ENCODE data around the gene HAUS1. TPM values are rescaled to one million over a fixed set of nuclear protein-coding genes. Genes with fewer than 3 reads are reported as not detected.

Gene HAUS1
- total and polyA plus RNA-seq, 2 of the 8 experiments (the other 6 are each of a cell fraction or from before 2014, with no cell fraction given) = 104 TPM

DNA sequence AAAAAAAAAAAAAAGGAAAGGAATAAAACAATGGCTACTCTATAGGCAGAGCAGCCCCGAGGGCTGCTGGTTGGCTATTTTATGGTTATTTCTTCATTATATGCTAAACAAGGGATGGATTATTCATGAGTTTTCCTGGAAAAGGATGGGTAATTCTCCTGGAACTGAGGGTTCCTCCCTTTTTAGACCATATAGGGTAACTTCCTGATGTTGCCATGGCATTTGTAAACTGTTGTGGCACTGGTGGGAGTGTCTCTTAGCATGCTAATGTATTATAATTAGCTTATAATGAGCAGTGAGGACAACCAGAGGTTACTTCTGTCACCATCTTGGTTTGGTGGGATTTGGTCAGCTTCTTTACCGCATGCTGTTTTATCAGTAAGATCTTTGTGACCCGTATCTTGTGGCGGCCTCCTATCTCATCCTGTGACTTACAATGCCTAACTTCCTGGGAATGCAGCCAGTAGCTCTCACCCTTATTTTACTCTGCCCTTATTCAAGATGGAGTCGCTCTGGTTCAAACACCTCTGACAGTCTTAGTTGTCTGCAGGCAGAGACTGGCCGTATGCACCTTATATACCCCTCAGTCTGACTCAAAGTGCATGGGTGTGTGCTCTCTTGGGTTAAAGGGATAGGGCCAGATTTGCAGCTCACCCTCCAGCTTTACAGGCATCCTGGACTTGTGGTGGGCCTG, 57.7 kb downstream of the HAUS1 start:
- no peak overlapping the region for H3K4ac ChIP-seq (replicated peaks; ENCODE audit: insufficient read length, low read depth, low read length)

More for the DNA sequence above, 57.7 kb downstream of the HAUS1 start:
- 89% methylated on average over 6 of the region's 6 CpGs; no CpG with 5 or more reads in 1 of the 2 experiments for WGBS, 2 experiments (ENCODE audit: extremely low coverage in 1 of 2, insufficient coverage in 1 of 2, insufficient read length in 1 of 2, insufficient replicate concordance in 2 of 2, low coverage in 1 of 2, low lambda C conversion rate in 2 of 2, missing lambda C conversion rate in 1 of 2)
- Histone ChIP-seq H2BK20ac (ENCODE audit: low read length) (no peak overlapping the region), H4K91ac (replicated peaks; ENCODE audit: insufficient read length, low read length) (no peak overlapping the region), H3K56ac (replicated peaks; ENCODE audit: insufficient read length, low read depth, low read length) (no peak overlapping the region), H4K5ac (ENCODE audit: insufficient read length, low read depth, low read length) (no peak overlapping the region), H3K18ac (ENCODE audit: extremely low read depth, low read length) (no peak overlapping the region), H3K79me1 (ENCODE audit: low read depth, low read length) (no peaks in the 10 kb centered on the region), H3K27ac (ENCODE audit: low read depth, low read length) (no peak overlapping the region), H3K14ac (ENCODE audit: insufficient read length) (no peak overlapping the region), H3K23me2 (ENCODE audit: low read depth, low read length) (no peaks in the 10 kb centered on the region), H3K27me3 (replicated peaks in 1 of 4; ENCODE audit: control insufficient read depth in 3 of 4, extremely low read depth in 1 of 4, insufficient read depth in 3 of 4, low read length in 3 of 4) (no peaks in the 10 kb centered on the region), H3K79me2 (ENCODE audit: control insufficient read depth in 1 of 2, insufficient read depth in 2 of 2, low read length in 2 of 2) (no peaks in the 10 kb centered on the region), H3K23ac (ENCODE audit: insufficient read length) (no peak overlapping the region), H3K4me3 (ENCODE audit: extremely low read depth in 1 of 4, insufficient read depth in 2 of 4, low read depth in 3 of 4, low read length in 4 of 4) (no peak overlapping the region), H3K36me3 (ENCODE audit: control insufficient read depth in 2 of 4, insufficient read depth in 4 of 4, low read length in 3 of 4) (no peaks in the 10 kb centered on the region), H2AK5ac (ENCODE audit: low read depth, low read length) (no peak overlapping the region), H2BK12ac (ENCODE audit: low read depth, low read length) (no peak overlapping the region), H2BK5ac (ENCODE audit: low read depth, low read length) (no peak overlapping the region), H3K4me2 (ENCODE audit: insufficient read depth in 1 of 2, low read depth in 2 of 2, low read length in 2 of 2) (no peak overlapping the region), H2AFZ (ENCODE audit: low read length) (no peak overlapping the region), H4K20me1 (replicated peaks in 1 of 2; ENCODE audit: control insufficient read depth in 1 of 2, insufficient read depth in 2 of 2, low read length in 2 of 2) (no peaks in the 10 kb centered on the region), H3K9ac (replicated peaks in 1 of 4; ENCODE audit: extremely low read depth in 1 of 4, low read depth in 3 of 4, low read length in 3 of 4) (no peak overlapping the region), H4K8ac (ENCODE audit: extremely low read depth, insufficient read depth, low read length) (no peak overlapping the region; the same call in 1 of the 2 replicates), H3K9me3 (ENCODE audit: insufficient read depth in 2 of 2, low read depth in 1 of 2, low read length in 1 of 2) (no peaks in the 10 kb centered on the region), H2BK15ac (ENCODE audit: low read length) (no peak overlapping the region; the same call in 1 of the 2 replicates), H2BK120ac (replicated peaks; ENCODE audit: low read depth, low read length) (no peak overlapping the region), H3K4me1 (replicated peaks in 1 of 4; ENCODE audit: control insufficient read depth in 3 of 4, insufficient read depth in 4 of 4, low read length in 3 of 4) (peaks cover 2 to 7% (median 3%) of the 10 kb centered on the region in 4 experiments; a peak in 5 of 7 replicates)
- DNase-seq (ENCODE audit: low read depth in 1 of 2, low spot score in 2 of 2) (no peak), FAIRE-seq (no peak)
- TF ChIP-seq, protein P1, sequence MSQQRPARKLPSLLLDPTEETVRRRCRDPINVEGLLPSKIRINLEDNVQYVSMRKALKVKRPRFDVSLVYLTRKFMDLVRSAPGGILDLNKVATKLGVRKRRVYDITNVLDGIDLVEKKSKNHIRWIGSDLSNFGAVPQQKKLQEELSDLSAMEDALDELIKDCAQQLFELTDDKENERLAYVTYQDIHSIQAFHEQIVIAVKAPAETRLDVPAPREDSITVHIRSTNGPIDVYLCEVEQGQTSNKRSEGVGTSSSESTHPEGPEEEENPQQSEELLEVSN (IDR thresholded peaks at IDR 0.05) = no peak
- TF ChIP-seq EGR1 (IDR thresholded peaks at IDR 0.05; ENCODE audit: borderline replicate concordance, low read depth, low read length) (no peak), TBP (IDR thresholded peaks at IDR 0.05; ENCODE audit: low read depth, low read length) (no peak), KDM4A (IDR thresholded peaks at IDR 0.05; ENCODE audit: low read depth, low read length, severe bottlenecking) (no peak), NRF1 (IDR thresholded peaks at IDR 0.05; ENCODE audit: low read depth, low read length) (no peak), GTF2F1 (IDR thresholded peaks at IDR 0.05; ENCODE audit: borderline replicate concordance, low read depth, low read length) (no peak)
- ChIA-PET CTCF (ENCODE audit: partially characterized antibody) (interaction anchor here (0.6 to 9.1 kb wide), 8 partner anchors 8 to 1595 kb away, joined by 3 to 79 read pairs (median 4); partner anchors contain the start of gene LOXHD1), POLR2A (ENCODE audit: partially characterized antibody) (interaction anchor here (1.3 to 1.6 kb wide), 2 partner anchors 9 to 11 kb away, joined by 3 to 5 read pairs; no protein-coding TSS in a partner anchor)
